22Rv1 (cell line): ENCODE measurements around the gene NSD1.

Experiments
- H3K27ac ChIP-seq: fragments of 450-650 bp; 2 replicates; pipeline ENCODE4 v1.5.1; 2017
- CTCF ChIP-seq: fragments of 450-650 bp; IDR thresholded peaks from 2 replicates; pipeline ENCODE4 v1.5.1; 2017; ENCODE audit warnings: mild to moderate bottlenecking
- ZFX ChIP-seq: fragments of 450-650 bp; IDR thresholded peaks from 2 replicates; pipeline ENCODE4 v1.6.1; 2017; ENCODE audit warnings: antibody characterized with exemption, borderline replicate concordance

NSD1 gene

GRCh38 chr5:177306674-177307543 is 173.3 kb downstream of the NSD1 start:
- H3K27ac ChIP-seq, result peak overlapping the region; percentile 85; the same call in 1 of the 2 replicates
- TF ChIP-seq ZFX (no peak), CTCF (no peak)

- peak overlapping the region; percentile 85; the same call in 1 of the 2 replicates for H3K27ac ChIP-seq
- TF ChIP-seq CTCF (no peak), ZFX (no peak)
These were observed 174.2 kb downstream of the NSD1 start for GRCh38 chr5:177307544-177308363.

- H3K27ac ChIP-seq, result peak overlapping the region; percentile 92; the same call in 1 of the 2 replicates
- TF ChIP-seq CTCF (no peak), ZFX (no peak)
These were observed 175.2 kb downstream of the NSD1 start for GRCh38 chr5:177308740-177309139.

GRCh38 chr5:177309351-177310191 is 176.0 kb downstream of the NSD1 start:
- TF ChIP-seq ZFX, result no peak
- TF ChIP-seq CTCF, result peak; percentile 98
- peak overlapping the region; percentile 92 for H3K27ac ChIP-seq

GRCh38 chr5:177310332-177310731 is 176.8 kb downstream of the NSD1 start:
- TF ChIP-seq ZFX (no peak), CTCF (no peak)
- H3K27ac ChIP-seq, result peak overlapping the region; percentile 92

GRCh38 chr5:177310757-177311391 is 177.3 kb downstream of the NSD1 start:
- TF ChIP-seq ZFX, result no peak
- TF ChIP-seq CTCF, result no peak
- peak overlapping the region; percentile 92 for H3K27ac ChIP-seq
